ENCODE measurements around the gene LETM1. TPM values are rescaled to one million over a fixed set of nuclear protein-coding genes. Genes with fewer than 3 reads are reported as not detected.

Gene LETM1
- total RNA-seq = 10 to 100 TPM; 28.2 to 40.3 TPM

- Mint-ChIP-seq H3K27ac (peak within 1 kb of the TSS; percentile 97), H3K36me3 (ENCODE audit: insufficient read depth in 2 of 2) (peaks cover 2 to 3% of the 10 kb centered on the region in 2 donors), H3K9me3 (no peaks in the 10 kb centered on the region), H3K4me3 (peak within 1 kb of the TSS; percentile 85 to 93), H3K4me1 (ENCODE audit: low read depth) (peaks cover 44% of the 10 kb centered on the region), H3K27me3 (ENCODE audit: low read depth) (no peaks in the 10 kb centered on the region)
- DNase-seq = peak; percentile 94 to 95
- ATAC-seq (replicated peaks in 1 of 2) = peak; percentile 95 to 97
Measured at GRCh38 chr4:1856071-1856942, at the start of gene LETM1. LETM1 (minus strand) TSS chr4:1856156; CDS start chr4:1855950, 206 bp downstream.

GRCh38 chr4:1904042-1904441 is 48.1 kb upstream of the LETM1 start:
- peaks cover 8 to 49% of the 10 kb centered on the region in 2 donors for H3K36me3 Mint-ChIP-seq (ENCODE audit: insufficient read depth in 2 of 2)
- H3K4me1 Mint-ChIP-seq (ENCODE audit: low read depth) = peaks cover 63% of the 10 kb centered on the region
- DNase-seq (no peak), ATAC-seq (replicated peaks in 1 of 2) (no peak)
- no peak overlapping the region for H3K27ac Mint-ChIP-seq
- no peaks in the 10 kb centered on the region for H3K9me3 Mint-ChIP-seq
- no peaks in the 10 kb centered on the region for H3K27me3 Mint-ChIP-seq (ENCODE audit: low read depth)
- no peak overlapping the region for H3K4me3 Mint-ChIP-seq

DNA sequence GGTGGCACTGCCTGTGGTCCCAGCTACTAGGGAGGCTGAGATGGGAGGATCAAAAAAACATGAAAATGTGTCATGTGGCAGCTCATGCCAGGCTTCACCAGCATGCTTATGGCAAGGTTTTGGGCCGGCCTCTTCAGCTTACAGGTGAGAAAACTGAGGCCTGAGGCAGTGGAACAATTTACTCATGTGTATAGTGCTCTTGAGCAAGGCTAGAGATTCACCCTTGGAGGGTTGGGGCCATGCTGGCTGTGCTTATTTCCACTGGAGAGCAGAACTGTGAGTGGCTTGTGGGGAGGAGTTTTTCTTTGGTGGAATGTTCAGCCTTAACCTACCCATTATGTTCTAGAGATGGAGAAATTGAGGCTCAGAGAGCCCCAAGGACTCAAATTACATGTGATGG is 47.1 kb upstream of the LETM1 start:
- Mint-ChIP-seq H3K36me3 (ENCODE audit: insufficient read depth in 2 of 2) (peaks cover 8 to 46% of the 10 kb centered on the region in 2 donors), H3K9me3 (no peaks in the 10 kb centered on the region), H3K27ac (no peak overlapping the region), H3K4me1 (ENCODE audit: low read depth) (peaks cover 64% of the 10 kb centered on the region), H3K4me3 (no peak overlapping the region), H3K27me3 (ENCODE audit: low read depth) (no peaks in the 10 kb centered on the region)
- DNase-seq = no peak
- ATAC-seq (replicated peaks in 1 of 2) = no peak

DNA sequence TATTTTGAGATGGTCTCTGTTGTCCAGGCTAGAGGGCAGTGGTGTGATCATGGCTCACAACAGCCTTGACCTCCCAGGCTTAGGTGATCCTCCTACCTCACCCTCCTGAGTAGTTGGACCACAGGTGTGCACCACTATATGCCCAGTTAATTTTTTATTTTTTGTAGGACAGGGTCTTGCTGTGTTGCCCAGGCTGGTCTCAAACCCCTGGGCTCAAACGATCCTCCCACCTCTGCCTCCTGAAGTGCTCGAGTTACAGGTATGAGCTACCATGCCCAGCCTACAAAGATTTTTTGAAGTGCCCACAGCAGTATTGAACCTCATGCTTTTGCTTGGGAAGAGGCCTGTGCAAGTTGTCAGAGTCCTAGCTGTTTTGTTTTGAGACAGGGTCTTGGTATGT is 46.3 kb upstream of the LETM1 start:
- no peak for ATAC-seq (replicated peaks in 1 of 2)
- Mint-ChIP-seq H3K9me3 (no peaks in the 10 kb centered on the region), H3K4me1 (ENCODE audit: low read depth) (peaks cover 61% of the 10 kb centered on the region), H3K4me3 (no peak overlapping the region), H3K27ac (no peak overlapping the region), H3K27me3 (ENCODE audit: low read depth) (no peaks in the 10 kb centered on the region), H3K36me3 (ENCODE audit: insufficient read depth in 2 of 2) (peaks cover 8 to 44% of the 10 kb centered on the region in 2 donors)
- no peak for DNase-seq

GRCh38 chr4:1901127-1901526 is 45.2 kb upstream of the LETM1 start:
- ATAC-seq (replicated peaks in 1 of 2) = no peak
- no peaks in the 10 kb centered on the region for H3K9me3 Mint-ChIP-seq

GRCh38 chr4:1900624-1901023 is 44.7 kb upstream of the LETM1 start:
- H3K27me3 Mint-ChIP-seq (ENCODE audit: low read depth) = no peaks in the 10 kb centered on the region
- no peak overlapping the region for H3K4me3 Mint-ChIP-seq
- DNase-seq (no peak), ATAC-seq (replicated peaks in 1 of 2) (no peak)
- H3K4me1 Mint-ChIP-seq (ENCODE audit: low read depth) = peaks cover 48% of the 10 kb centered on the region
- H3K27ac Mint-ChIP-seq = no peak overlapping the region
- peaks cover 8 to 40% of the 10 kb centered on the region in 2 donors for H3K36me3 Mint-ChIP-seq (ENCODE audit: insufficient read depth in 2 of 2)
- no peaks in the 10 kb centered on the region for H3K9me3 Mint-ChIP-seq

More at GRCh38 chr4:1901127-1901526, 45.2 kb upstream of the LETM1 start:
- Mint-ChIP-seq H3K27me3 (ENCODE audit: low read depth) (no peaks in the 10 kb centered on the region), H3K4me3 (no peak overlapping the region), H3K36me3 (ENCODE audit: insufficient read depth in 2 of 2) (peaks cover 8 to 40% of the 10 kb centered on the region in 2 donors), H3K4me1 (ENCODE audit: low read depth) (peaks cover 50% of the 10 kb centered on the region), H3K27ac (no peak overlapping the region)
- no peak for DNase-seq

- ATAC-seq (replicated peaks in 1 of 2) = no peak
- Mint-ChIP-seq H3K9me3 (no peaks in the 10 kb centered on the region), H3K27me3 (ENCODE audit: low read depth) (no peaks in the 10 kb centered on the region), H3K27ac (no peak overlapping the region), H3K4me3 (no peak overlapping the region), H3K4me1 (ENCODE audit: low read depth) (peaks cover 44% of the 10 kb centered on the region), H3K36me3 (ENCODE audit: insufficient read depth in 2 of 2) (peaks cover 8 to 38% of the 10 kb centered on the region in 2 donors)
- no peak for DNase-seq
Measured at GRCh38 chr4:1900087-1900433, 44.1 kb upstream of the LETM1 start.

GRCh38 chr4:1899149-1900086 is 43.5 kb upstream of the LETM1 start:
- Mint-ChIP-seq H3K4me1 (ENCODE audit: low read depth) (peaks cover 42% of the 10 kb centered on the region), H3K36me3 (ENCODE audit: insufficient read depth in 2 of 2) (peaks cover 8 to 36% of the 10 kb centered on the region in 2 donors)

GRCh38 chr4:1898681-1899080 is 42.7 kb upstream of the LETM1 start:
- H3K27ac Mint-ChIP-seq = peak overlapping the region; percentile 78
- H3K27me3 Mint-ChIP-seq (ENCODE audit: low read depth) = no peaks in the 10 kb centered on the region
- DNase-seq = no peak
- H3K4me3 Mint-ChIP-seq = peak overlapping the region in 1 of 2 donors; percentile 62
- peaks cover 8 to 32% of the 10 kb centered on the region in 2 donors for H3K36me3 Mint-ChIP-seq (ENCODE audit: insufficient read depth in 2 of 2)
- peak in 1 of 2 donors; percentile 6 for ATAC-seq (replicated peaks in 1 of 2)
- no peaks in the 10 kb centered on the region for H3K9me3 Mint-ChIP-seq
- H3K4me1 Mint-ChIP-seq (ENCODE audit: low read depth) = peaks cover 39% of the 10 kb centered on the region

More at GRCh38 chr4:1899149-1900086, 43.5 kb upstream of the LETM1 start:
- H3K27ac Mint-ChIP-seq = peak overlapping the region; percentile 78
- H3K4me3 Mint-ChIP-seq = peak overlapping the region in 1 of 2 donors; percentile 62
- ATAC-seq (replicated peaks in 1 of 2) (peak; percentile 93 to 95), DNase-seq (peak; percentile 71 to 80)
- no peaks in the 10 kb centered on the region for H3K27me3 Mint-ChIP-seq (ENCODE audit: low read depth)
- H3K9me3 Mint-ChIP-seq = no peaks in the 10 kb centered on the region

DNA sequence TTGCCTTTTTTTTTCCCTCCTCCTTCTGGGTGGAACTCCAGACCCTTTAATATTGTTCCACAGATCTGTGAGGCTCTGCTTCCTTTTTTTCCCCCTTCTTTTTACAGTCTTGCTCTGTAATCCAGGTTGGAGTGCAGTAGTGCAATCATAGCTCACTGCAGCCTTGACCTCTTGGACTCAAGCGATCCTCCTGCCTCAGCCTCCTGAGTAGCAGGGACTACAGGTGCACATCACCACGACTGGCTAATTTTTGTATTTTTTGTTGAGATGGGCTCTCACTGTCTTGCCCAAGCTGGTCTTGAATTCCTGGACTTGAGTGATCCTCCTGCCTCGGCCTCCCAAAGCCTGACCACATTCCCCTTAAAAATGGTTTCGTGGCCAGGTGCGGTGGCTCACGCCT is 42.1 kb upstream of the LETM1 start:
- H3K4me3 Mint-ChIP-seq = no peak overlapping the region
- peaks cover 34% of the 10 kb centered on the region for H3K4me1 Mint-ChIP-seq (ENCODE audit: low read depth)
- H3K36me3 Mint-ChIP-seq (ENCODE audit: insufficient read depth in 2 of 2) = peaks cover 7 to 27% of the 10 kb centered on the region in 2 donors
- DNase-seq = no peak
- no peak for ATAC-seq (replicated peaks in 1 of 2)
- no peaks in the 10 kb centered on the region for H3K27me3 Mint-ChIP-seq (ENCODE audit: low read depth)
- H3K27ac Mint-ChIP-seq = no peak overlapping the region
- H3K9me3 Mint-ChIP-seq = no peaks in the 10 kb centered on the region

GRCh38 chr4:1896658-1896991 is 40.7 kb upstream of the LETM1 start:
- Mint-ChIP-seq H3K27ac (peak overlapping the region; percentile 13), H3K4me1 (ENCODE audit: low read depth) (peaks cover 27% of the 10 kb centered on the region), H3K27me3 (ENCODE audit: low read depth) (no peaks in the 10 kb centered on the region), H3K36me3 (ENCODE audit: insufficient read depth in 2 of 2) (peaks cover 7 to 21% of the 10 kb centered on the region in 2 donors), H3K4me3 (no peak overlapping the region), H3K9me3 (no peaks in the 10 kb centered on the region)
- ATAC-seq (replicated peaks in 1 of 2) (no peak), DNase-seq (no peak)

GRCh38 chr4:1895971-1896657 is 40.2 kb upstream of the LETM1 start:
- no peaks in the 10 kb centered on the region for H3K27me3 Mint-ChIP-seq (ENCODE audit: low read depth)
- no peaks in the 10 kb centered on the region for H3K9me3 Mint-ChIP-seq
- H3K36me3 Mint-ChIP-seq (ENCODE audit: insufficient read depth in 2 of 2) = peaks cover 6 to 20% of the 10 kb centered on the region in 2 donors
- no peak for DNase-seq
- ATAC-seq (replicated peaks in 1 of 2) = no peak
- peaks cover 22% of the 10 kb centered on the region for H3K4me1 Mint-ChIP-seq (ENCODE audit: low read depth)
- no peak overlapping the region for H3K4me3 Mint-ChIP-seq
- no peak overlapping the region for H3K27ac Mint-ChIP-seq

Data from activated T-cell treated with anti-CD3 and anti-CD28 coated beads, Interleukin-2, amount 50 U/mL, for 72 hours (primary cell).